Activated CD4-positive, alpha-beta T cell treated with anti-CD3 and anti-CD28 coated beads, Interleukin-2, amount 10 ng/mL, durations not matched to agents 24 days and 14 days (primary cell): ENCODE data around the gene MATN3. TPM values are rescaled to one million over a fixed set of nuclear protein-coding genes. Genes with fewer than 3 reads are reported as not detected.
"Not testable (repeated sequence)": the region's sequence is repeated elsewhere in the genome, so short reads cannot be mapped to it uniquely, and the experiment has no call there.

Experiments used
- DNase-seq: peaks from one replicate; pipeline ENCODE4 v3.0.0; 2022
- H3K27ac Mint-ChIP-seq: one replicate; pipeline ENCODE4 v1.8.0; 2022; ENCODE audit warnings: mild to moderate bottlenecking, mixed read lengths
- H3K27me3 Mint-ChIP-seq: one replicate; pipeline ENCODE4 v1.8.0; 2022; ENCODE audit warnings: mixed read lengths
- H3K36me3 Mint-ChIP-seq: one replicate; pipeline ENCODE4 v1.8.0; 2022; ENCODE audit warnings: low read depth, mild to moderate bottlenecking, mixed read lengths
- H3K4me1 Mint-ChIP-seq: one replicate; pipeline ENCODE4 v1.8.0; 2021; ENCODE audit warnings: mixed read lengths
- H3K4me3 Mint-ChIP-seq: one replicate; pipeline ENCODE4 v1.8.0; 2022; ENCODE audit warnings: mild to moderate bottlenecking, moderate library complexity, mixed read lengths
- H3K9me3 Mint-ChIP-seq: one replicate; pipeline ENCODE4 v1.8.0; 2021; ENCODE audit warnings: mixed read lengths
- intact Hi-C: fragments of 100-400 bp; cut with micrococcal nuclease; formaldehyde crosslinking; loops from one replicate; pipeline ENCODE4 v1.15.1; 2023
- total RNA-seq: library from RNA; stranded (reverse); gene quantifications from 2 replicates; pipeline ENCODE4 v1.2.3, GENCODE V29; 2022

MATN3 gene
- total RNA-seq, 1 donor from 2014 or later: not detected

- no peaks in the 10 kb centered on the region for H3K36me3 Mint-ChIP-seq
- H3K4me3 Mint-ChIP-seq: no peak overlapping the region
- H3K9me3 Mint-ChIP-seq: no peaks in the 10 kb centered on the region
- peaks cover 23% of the 10 kb centered on the region for H3K4me1 Mint-ChIP-seq
- DNase-seq: no peak
- intact Hi-C loops: loop anchor here (2.0 kb wide), 2 partner anchors 35 to 49 kb away; no protein-coding TSS in a partner anchor
- H3K27me3 Mint-ChIP-seq: peaks cover 4% of the 10 kb centered on the region
- H3K27ac Mint-ChIP-seq: peak overlapping the region; percentile 72
Observed at GRCh38 chr2:20049637-20050036, 37.2 kb upstream of the MATN3 start.

- intact Hi-C loops: loop anchor here (2.0 kb wide), 1 partner anchor 34 kb away; no protein-coding TSS in a partner anchor
- DNase-seq: no peak
- no peaks in the 10 kb centered on the region for H3K36me3 Mint-ChIP-seq
- H3K4me1 Mint-ChIP-seq: peaks cover 23% of the 10 kb centered on the region
- no peaks in the 10 kb centered on the region for H3K9me3 Mint-ChIP-seq
- no peak overlapping the region for H3K4me3 Mint-ChIP-seq
- peaks cover under 1% of the 10 kb centered on the region for H3K27me3 Mint-ChIP-seq
- no peak overlapping the region for H3K27ac Mint-ChIP-seq
Observed at GRCh38 chr2:20048488-20049448, 36.3 kb upstream of the MATN3 start.

- H3K4me1 Mint-ChIP-seq: peaks cover 23% of the 10 kb centered on the region
- H3K27me3 Mint-ChIP-seq, H3K4me3 Mint-ChIP-seq, H3K27ac Mint-ChIP-seq, intact Hi-C loops, H3K9me3 Mint-ChIP-seq, H3K36me3 Mint-ChIP-seq, DNase-seq: not testable (repeated sequence)
Observed at GRCh38 chr2:20045712-20046292, 33.3 kb upstream of the MATN3 start.

GRCh38 chr2:20044778-20045177 is 32.3 kb upstream of the MATN3 start:
- Mint-ChIP-seq H3K9me3 (no peaks in the 10 kb centered on the region), H3K4me1 (peaks cover 14% of the 10 kb centered on the region), H3K27ac (no peak overlapping the region), H3K4me3 (no peak overlapping the region), H3K36me3 (peaks cover 10% of the 10 kb centered on the region), H3K27me3 (no peaks in the 10 kb centered on the region)
- intact Hi-C loops: no loop called here
- DNase-seq: no peak

- intact Hi-C loops: no loop called here
- peaks cover 22% of the 10 kb centered on the region for H3K36me3 Mint-ChIP-seq
- no peak for DNase-seq
- no peaks in the 10 kb centered on the region for H3K9me3 Mint-ChIP-seq
- H3K27me3 Mint-ChIP-seq: no peaks in the 10 kb centered on the region
- H3K27ac Mint-ChIP-seq: no peak overlapping the region
- H3K4me1 Mint-ChIP-seq: peaks cover 2% of the 10 kb centered on the region
- no peak overlapping the region for H3K4me3 Mint-ChIP-seq
Observed at GRCh38 chr2:20042531-20042930, 30.1 kb upstream of the MATN3 start.

GRCh38 chr2:20040489-20041172 is 28.2 kb upstream of the MATN3 start:
- no peak for DNase-seq
- H3K4me1 Mint-ChIP-seq: peaks cover 17% of the 10 kb centered on the region
- H3K36me3 Mint-ChIP-seq: peaks cover 38% of the 10 kb centered on the region
- no peak overlapping the region for H3K27ac Mint-ChIP-seq
- H3K9me3 Mint-ChIP-seq: no peaks in the 10 kb centered on the region
- H3K4me3 Mint-ChIP-seq: no peak overlapping the region
- intact Hi-C loops: no loop called here
- no peaks in the 10 kb centered on the region for H3K27me3 Mint-ChIP-seq

GRCh38 chr2:20037660-20038059 is 25.2 kb upstream of the MATN3 start:
- peaks cover 58% of the 10 kb centered on the region for H3K36me3 Mint-ChIP-seq

GRCh38 chr2:20035955-20036666 is 23.6 kb upstream of the MATN3 start:
- Mint-ChIP-seq H3K36me3 (peaks cover 67% of the 10 kb centered on the region), H3K27me3 (no peaks in the 10 kb centered on the region), H3K4me1 (peaks cover 17% of the 10 kb centered on the region), H3K4me3 (no peak overlapping the region), H3K9me3 (peaks cover 3% of the 10 kb centered on the region), H3K27ac (peak overlapping the region; percentile 54)
- intact Hi-C loops: no loop called here
- DNase-seq: no peak

More at GRCh38 chr2:20037660-20038059, 25.2 kb upstream of the MATN3 start:
- Mint-ChIP-seq H3K9me3 (no peaks in the 10 kb centered on the region), H3K4me1 (peaks cover 17% of the 10 kb centered on the region), H3K4me3 (no peak overlapping the region), H3K27ac (no peak overlapping the region), H3K27me3 (no peaks in the 10 kb centered on the region)
- DNase-seq: no peak
- intact Hi-C loops: no loop called here

- intact Hi-C loops: no loop called here
- Mint-ChIP-seq H3K36me3 (peaks cover 67% of the 10 kb centered on the region), H3K4me3 (no peak overlapping the region), H3K9me3 (peaks cover 3% of the 10 kb centered on the region), H3K4me1 (peaks cover 17% of the 10 kb centered on the region), H3K27me3 (no peaks in the 10 kb centered on the region), H3K27ac (no peak overlapping the region)
- DNase-seq: no peak
Observed at GRCh38 chr2:20034821-20035220, 22.4 kb upstream of the MATN3 start.

- Mint-ChIP-seq H3K27ac (no peak overlapping the region), H3K36me3 (peaks cover 73% of the 10 kb centered on the region), H3K4me1 (peaks cover 17% of the 10 kb centered on the region), H3K4me3 (no peak overlapping the region), H3K9me3 (peaks cover 3% of the 10 kb centered on the region), H3K27me3 (no peaks in the 10 kb centered on the region)
- intact Hi-C loops: no loop called here
- no peak for DNase-seq
Observed at GRCh38 chr2:20034218-20034617, 21.8 kb upstream of the MATN3 start.

- Mint-ChIP-seq H3K27me3 (no peaks in the 10 kb centered on the region), H3K9me3 (peaks cover 3% of the 10 kb centered on the region), H3K27ac (no peak overlapping the region), H3K4me1 (peaks cover 17% of the 10 kb centered on the region), H3K4me3 (no peak overlapping the region), H3K36me3 (peaks cover 78% of the 10 kb centered on the region)
- DNase-seq: no peak
- intact Hi-C loops: no loop called here
Observed at GRCh38 chr2:20033322-20033721, 20.9 kb upstream of the MATN3 start.

GRCh38 chr2:20030224-20030623 is 17.8 kb upstream of the MATN3 start:
- intact Hi-C loops: no loop called here
- no peak for DNase-seq
- Mint-ChIP-seq H3K27ac (no peak overlapping the region), H3K9me3 (peaks cover 3% of the 10 kb centered on the region), H3K4me1 (no peaks in the 10 kb centered on the region), H3K27me3 (no peaks in the 10 kb centered on the region), H3K36me3 (peaks cover 54% of the 10 kb centered on the region), H3K4me3 (no peak overlapping the region)

- no peaks in the 10 kb centered on the region for H3K4me1 Mint-ChIP-seq
- H3K36me3 Mint-ChIP-seq: peaks cover 40% of the 10 kb centered on the region
- H3K4me3 Mint-ChIP-seq: no peak overlapping the region
- intact Hi-C loops: no loop called here
- H3K9me3 Mint-ChIP-seq: peaks cover 3% of the 10 kb centered on the region
- no peak overlapping the region for H3K27ac Mint-ChIP-seq
- H3K27me3 Mint-ChIP-seq: no peaks in the 10 kb centered on the region
- DNase-seq: no peak
Observed at GRCh38 chr2:20027705-20028434, 15.4 kb upstream of the MATN3 start.
